HFF-Myc (cell line): ENCODE results near the gene SLC6A7.

Experiments used
- DNase-seq: peaks from one replicate; pipeline ENCODE4 v3.0.0-alpha.2; 2011; ENCODE audit warnings: low read depth; ENCODE audit errors: extremely low read depth
- H3K4me3 ChIP-seq: replicated peaks from 2 replicates; pipeline ENCODE4 v1.5.1; 2011; ENCODE audit warnings: low read depth, mild to moderate bottlenecking, control low read depth, low read length
- TF ChIP-seq, protein P1 (sequence below): IDR thresholded peaks from 2 replicates; pipeline ENCODE4 v1.5.1; 2012; ENCODE audit warnings: mild to moderate bottlenecking, low read depth, low read length, control low read depth; ENCODE audit errors: missing control alignments

Gene SLC6A7

DNA sequence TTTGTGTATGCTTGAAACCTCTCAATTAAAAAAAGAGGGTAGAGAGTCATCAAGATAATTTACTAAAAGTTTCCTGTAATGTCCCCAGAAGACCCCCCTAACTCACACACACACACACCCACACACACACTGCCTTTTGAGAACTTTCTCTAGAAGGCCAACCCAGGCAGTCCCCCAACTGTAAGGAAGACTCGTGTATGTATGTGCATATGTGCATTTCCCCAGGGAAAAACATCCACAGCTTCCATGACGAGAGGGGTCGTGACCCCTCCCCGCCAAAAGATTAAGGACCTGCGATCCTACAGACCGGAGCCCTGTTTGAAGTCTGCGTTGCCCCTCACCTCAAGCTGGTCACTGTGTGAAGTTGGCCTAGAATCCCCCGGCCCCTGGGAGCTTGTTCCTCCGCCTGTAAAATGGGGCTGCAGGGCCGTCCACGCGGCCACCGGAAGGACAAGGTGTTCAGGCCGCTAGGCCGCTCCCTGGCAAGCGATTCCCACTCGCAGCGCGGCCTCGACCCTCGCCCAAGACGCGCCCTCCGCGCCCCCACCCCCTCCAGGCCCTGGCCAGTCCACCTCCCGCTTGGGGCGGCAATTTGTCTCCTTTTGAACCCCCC lies 23.7 kb upstream of the SLC6A7 start:
- no peak overlapping the region for H3K4me3 ChIP-seq
- TF ChIP-seq, protein P1, sequence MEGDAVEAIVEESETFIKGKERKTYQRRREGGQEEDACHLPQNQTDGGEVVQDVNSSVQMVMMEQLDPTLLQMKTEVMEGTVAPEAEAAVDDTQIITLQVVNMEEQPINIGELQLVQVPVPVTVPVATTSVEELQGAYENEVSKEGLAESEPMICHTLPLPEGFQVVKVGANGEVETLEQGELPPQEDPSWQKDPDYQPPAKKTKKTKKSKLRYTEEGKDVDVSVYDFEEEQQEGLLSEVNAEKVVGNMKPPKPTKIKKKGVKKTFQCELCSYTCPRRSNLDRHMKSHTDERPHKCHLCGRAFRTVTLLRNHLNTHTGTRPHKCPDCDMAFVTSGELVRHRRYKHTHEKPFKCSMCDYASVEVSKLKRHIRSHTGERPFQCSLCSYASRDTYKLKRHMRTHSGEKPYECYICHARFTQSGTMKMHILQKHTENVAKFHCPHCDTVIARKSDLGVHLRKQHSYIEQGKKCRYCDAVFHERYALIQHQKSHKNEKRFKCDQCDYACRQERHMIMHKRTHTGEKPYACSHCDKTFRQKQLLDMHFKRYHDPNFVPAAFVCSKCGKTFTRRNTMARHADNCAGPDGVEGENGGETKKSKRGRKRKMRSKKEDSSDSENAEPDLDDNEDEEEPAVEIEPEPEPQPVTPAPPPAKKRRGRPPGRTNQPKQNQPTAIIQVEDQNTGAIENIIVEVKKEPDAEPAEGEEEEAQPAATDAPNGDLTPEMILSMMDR: no peak
- DNase-seq: no peak

DNA sequence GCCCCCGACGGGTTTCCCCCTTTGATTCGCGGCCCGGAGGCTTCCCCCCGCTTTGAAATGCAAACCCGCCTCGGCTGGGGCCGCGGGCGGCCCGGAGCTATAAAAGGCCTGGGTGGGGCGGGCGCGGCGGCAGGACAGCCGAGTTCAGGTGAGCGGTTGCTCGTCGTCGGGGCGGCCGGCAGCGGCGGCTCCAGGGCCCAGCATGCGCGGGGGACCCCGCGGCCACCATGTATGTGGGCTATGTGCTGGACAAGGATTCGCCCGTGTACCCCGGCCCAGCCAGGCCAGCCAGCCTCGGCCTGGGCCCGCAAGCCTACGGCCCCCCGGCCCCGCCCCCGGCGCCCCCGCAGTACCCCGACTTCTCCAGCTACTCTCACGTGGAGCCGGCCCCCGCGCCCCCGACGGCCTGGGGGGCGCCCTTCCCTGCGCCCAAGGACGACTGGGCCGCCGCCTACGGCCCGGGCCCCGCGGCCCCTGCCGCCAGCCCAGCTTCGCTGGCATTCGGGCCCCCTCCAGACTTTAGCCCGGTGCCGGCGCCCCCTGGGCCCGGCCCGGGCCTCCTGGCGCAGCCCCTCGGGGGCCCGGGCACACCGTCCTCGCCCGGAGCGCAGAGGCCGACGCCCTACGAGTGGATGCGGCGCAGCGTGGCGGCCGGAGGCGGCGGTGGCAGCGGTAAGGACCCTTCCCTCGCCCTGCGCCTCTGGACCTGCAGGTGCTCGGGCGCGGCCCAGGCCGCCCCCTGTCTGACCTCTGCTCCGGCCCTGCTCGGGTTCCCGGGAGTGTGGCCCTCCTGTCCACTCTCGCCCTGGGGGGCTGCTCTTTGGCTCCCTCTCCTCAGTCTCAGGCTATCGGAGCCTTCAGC lies 23.0 kb upstream of the SLC6A7 start, which contains the start of gene CDX1:
TSS of gene CDX1 (plus strand) at position 129 of the 862 bp plus-strand sequence. CDS start at position 228, 99 bp downstream.
- DNase-seq: no peak
- TF ChIP-seq, protein P1: no peak
- no peak within 1 kb of the TSS for H3K4me3 ChIP-seq

DNA sequence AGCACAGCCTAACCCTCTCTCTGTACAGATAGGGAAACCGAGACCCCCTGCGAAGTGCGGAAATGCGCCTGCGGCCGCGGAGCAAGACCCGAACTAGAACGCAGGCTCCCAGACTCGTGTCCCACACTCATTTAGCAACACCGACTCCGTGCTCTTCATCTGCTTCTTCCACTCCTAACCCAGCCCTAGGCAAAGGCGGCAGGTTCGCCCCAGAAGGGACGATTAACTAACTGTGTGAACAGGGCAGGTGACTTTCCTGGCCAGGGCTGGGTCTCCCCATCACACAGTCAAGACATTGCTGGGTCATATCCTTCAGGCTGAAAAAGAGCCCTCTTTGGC lies 22.4 kb upstream of the SLC6A7 start:
- TF ChIP-seq, protein P1: no peak
- H3K4me3 ChIP-seq: no peak overlapping the region
- DNase-seq: no peak

DNA sequence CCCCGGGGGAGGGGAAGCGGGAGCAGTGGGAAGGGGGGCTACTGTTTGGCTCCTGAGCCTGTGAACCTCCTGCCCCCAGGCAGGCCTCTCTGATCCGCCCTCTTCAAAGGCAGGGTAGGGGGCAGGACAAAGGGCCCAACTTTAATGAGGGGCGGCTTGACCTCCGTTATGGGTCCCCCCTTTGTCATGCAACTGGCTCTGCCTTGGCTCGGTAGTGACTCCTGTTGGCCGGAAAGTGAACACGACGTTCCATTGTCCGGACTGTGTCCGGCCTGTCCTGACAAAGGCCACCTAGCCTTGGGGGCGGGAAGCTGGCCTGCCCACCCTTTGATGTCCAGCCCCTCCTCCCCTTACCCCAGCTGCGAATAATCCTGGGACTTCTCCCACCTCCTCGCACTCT lies 22.0 kb upstream of the SLC6A7 start:
- no peak overlapping the region for H3K4me3 ChIP-seq
- DNase-seq: no peak
- TF ChIP-seq, protein P1: peak; percentile 29

DNA sequence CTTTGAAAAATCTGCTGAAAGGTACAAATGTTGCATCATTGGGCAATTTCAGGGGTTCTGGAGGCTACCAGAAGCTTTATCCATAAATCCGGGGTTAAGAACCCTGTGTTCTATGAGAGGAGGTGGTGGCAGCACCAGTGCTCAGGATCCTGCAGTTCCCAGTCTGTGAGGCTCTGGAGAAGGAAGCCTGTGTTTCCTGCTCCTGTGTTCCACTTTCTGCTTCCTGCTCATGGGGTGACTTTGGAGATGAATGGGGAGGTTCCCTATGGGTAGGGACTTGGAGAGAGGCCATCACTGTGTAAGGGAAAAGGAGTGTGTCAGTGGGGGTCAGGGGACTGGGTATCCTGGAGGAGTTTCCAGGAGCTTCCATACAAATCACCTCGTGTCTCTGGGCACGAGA lies 21.0 kb upstream of the SLC6A7 start:
- TF ChIP-seq, protein P1: no peak
- DNase-seq: no peak
- H3K4me3 ChIP-seq: no peak overlapping the region

DNA sequence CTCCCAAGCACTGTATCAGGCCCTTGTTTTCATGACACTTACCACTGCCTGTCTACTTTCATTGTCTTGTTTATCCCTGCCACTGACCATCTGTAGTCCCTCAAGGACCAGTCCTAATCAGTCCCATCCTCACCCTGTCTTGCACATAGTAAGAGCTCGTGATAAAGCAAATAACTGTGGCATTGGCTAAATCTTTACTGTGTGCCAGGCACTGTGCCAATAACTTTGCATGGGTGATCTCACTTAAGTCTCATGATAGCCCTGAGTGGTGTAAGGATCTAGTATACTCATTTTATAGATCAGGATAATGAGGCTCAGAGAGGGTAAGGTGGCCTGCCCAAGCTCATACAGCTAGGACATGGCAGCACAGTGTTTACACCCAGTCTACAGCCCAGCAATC lies 17.7 kb upstream of the SLC6A7 start:
- TF ChIP-seq, protein P1: no peak
- no peak for DNase-seq
- H3K4me3 ChIP-seq: no peak overlapping the region
